Raji (cell line): ENCODE data around the gene TCFL5.

ENCODE experiments used
- POLR2A ChIP-seq: IDR thresholded peaks from 2 replicates; pipeline ENCODE4 v1.6.1; 2011; ENCODE audit warnings: low read depth, low read length, control low read depth; ENCODE audit not compliant: insufficient read depth

TCFL5 gene

GRCh38 chr20:62796699-62797491 is 64.7 kb downstream of the TCFL5 start:
- no peak for TF ChIP-seq POLR2A

- peak; percentile 76 for TF ChIP-seq POLR2A
Observed at GRCh38 chr20:62795023-62795761, 66.4 kb downstream of the TCFL5 start.

- TF ChIP-seq POLR2A, result peak; percentile 75
Observed at GRCh38 chr20:62794007-62794724, 67.5 kb downstream of the TCFL5 start.

- no peak for TF ChIP-seq POLR2A
Observed at GRCh38 chr20:62793757-62794006, 67.9 kb downstream of the TCFL5 start.

- TF ChIP-seq POLR2A, result no peak
Observed at GRCh38 chr20:62792940-62793756, 68.5 kb downstream of the TCFL5 start.

- TF ChIP-seq POLR2A, result no peak
Observed at GRCh38 chr20:62792182-62792939, 69.3 kb downstream of the TCFL5 start.

- TF ChIP-seq POLR2A, result no peak
Observed at GRCh38 chr20:62791301-62792181, 70.1 kb downstream of the TCFL5 start.
